ENCODE measurements around the gene NDUFS2.

DNA sequence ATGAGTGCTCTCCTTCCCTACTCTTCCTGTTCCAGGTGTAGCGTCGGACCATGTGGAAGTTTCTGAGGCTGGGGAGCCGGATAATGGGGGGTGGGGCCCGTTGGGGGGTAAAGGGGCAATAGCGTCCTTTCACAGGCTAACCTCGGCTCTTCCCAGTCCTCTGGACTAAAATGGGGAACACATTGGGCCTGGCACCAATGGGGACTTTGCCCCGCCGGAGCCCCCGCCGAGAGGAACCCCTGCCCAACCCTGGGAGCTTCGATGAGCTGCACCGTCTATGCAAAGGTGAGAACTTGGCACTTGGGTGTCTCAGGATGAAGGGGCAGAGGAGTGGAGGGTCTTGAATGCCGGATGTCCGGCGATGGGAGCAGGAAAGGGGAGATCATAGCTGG lies 24.1 kb downstream of the NDUFS2 start:
- no peak for TF ChIP-seq CTCF (conservative IDR thresholded peaks at IDR 0.05; ENCODE audit: low read length)
- TF ChIP-seq EZH2phosphoT487 (IDR thresholded peaks at IDR 0.05; ENCODE audit: borderline replicate concordance, low read depth, low read length): no peak

Data from OCI-LY7 (cell line).